Measurements from ENCODE around the gene CCNC.

The CCNC gene

DNA sequence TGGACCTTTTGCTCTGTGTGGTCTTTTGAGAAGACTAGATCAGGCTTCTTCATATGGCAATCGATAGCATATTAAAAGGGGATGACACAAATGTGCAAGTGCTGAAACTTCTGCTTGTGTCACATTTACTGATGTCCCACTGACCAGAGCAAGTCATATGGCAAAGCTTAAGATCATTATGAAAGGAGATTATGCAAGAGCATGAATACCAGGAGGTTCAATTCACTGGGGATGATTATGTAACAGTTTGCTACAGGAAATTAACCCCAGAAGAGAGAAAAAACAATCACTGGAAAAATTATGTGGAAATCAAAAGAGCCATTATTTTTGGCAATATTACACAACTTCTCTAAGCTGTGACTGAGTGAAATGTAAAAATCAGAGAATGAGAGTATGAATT lies 24.4 kb upstream of the CCNC start:
- FAIRE-seq = no peak
- TF ChIP-seq TAF1 (IDR thresholded peaks at IDR 0.05; ENCODE audit: borderline replicate concordance, low read depth, low read length) (no peak), POLR2AphosphoS5 (IDR thresholded peaks at IDR 0.05; ENCODE audit: low read depth, low read length) (no peak), POLR2A (IDR thresholded peaks at IDR 0.05; ENCODE audit: low read depth, low read length) (no peak)

GRCh38 chr6:99591673-99592364 lies 23.4 kb upstream of the CCNC start:
- no peak for TF ChIP-seq POLR2AphosphoS5 (IDR thresholded peaks at IDR 0.05; ENCODE audit: low read depth, low read length)
- no peak for TF ChIP-seq TAF1 (IDR thresholded peaks at IDR 0.05; ENCODE audit: borderline replicate concordance, low read depth, low read length)
- TF ChIP-seq POLR2A (IDR thresholded peaks at IDR 0.05; ENCODE audit: low read depth, low read length) = no peak
- DNase-seq (ENCODE audit: insufficient read length) (no peak), FAIRE-seq (no peak)

More for the DNA sequence above, 24.4 kb upstream of the CCNC start:
- no peak for DNase-seq (ENCODE audit: insufficient read length)

DNA sequence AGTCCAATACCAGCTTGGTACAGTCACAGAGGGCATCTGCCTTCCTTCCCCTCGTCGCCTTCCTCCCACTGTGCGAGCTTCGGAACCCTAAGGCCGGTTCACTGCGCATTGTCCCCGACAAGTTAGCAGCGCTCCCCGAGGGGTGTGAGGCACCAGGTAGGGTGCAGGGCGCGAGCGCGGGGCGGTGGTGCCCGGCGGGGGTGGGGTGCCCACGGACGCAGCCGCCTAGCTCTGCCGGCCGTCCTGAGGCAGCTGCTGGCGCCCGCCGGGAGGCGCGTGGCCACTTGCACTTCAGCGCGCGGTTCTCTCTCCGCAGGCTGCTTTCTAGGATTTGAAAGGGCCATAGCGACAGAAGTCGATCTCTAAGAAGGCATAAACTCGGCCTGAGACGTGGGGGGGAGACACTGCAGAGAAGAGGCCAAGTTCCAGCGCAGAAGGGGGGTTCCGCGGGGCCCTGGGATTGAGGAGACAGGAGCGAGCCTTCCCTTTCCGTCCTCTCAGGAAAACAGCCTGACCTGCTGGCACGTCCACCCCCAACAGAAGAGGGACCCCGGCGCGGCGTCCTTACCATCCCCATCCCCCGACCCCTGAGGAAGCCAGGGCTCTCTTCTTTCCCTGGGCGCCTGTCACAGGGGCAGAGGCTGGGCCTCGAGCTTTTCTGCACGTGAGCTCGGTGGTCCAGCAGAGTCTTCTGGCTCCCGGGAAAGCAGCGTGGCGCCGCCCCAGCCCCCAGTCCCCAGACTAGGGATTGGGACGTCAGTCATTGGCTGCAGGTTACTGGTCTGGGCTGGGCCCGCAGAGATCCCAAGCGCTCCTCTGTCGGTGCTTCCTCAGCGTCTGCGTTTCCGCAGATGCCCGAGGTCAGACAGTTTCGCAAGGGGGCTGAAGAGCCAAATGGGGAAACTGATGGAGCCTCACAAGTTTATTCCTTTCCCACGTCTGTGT lies 22.5 kb upstream of the CCNC start:
- TF ChIP-seq TAF1 (IDR thresholded peaks at IDR 0.05; ENCODE audit: borderline replicate concordance, low read depth, low read length) (no peak), POLR2AphosphoS5 (IDR thresholded peaks at IDR 0.05; ENCODE audit: low read depth, low read length) (no peak), POLR2A (IDR thresholded peaks at IDR 0.05; ENCODE audit: low read depth, low read length) (no peak)
- DNase-seq (ENCODE audit: insufficient read length) = no peak
- FAIRE-seq = no peak

DNA sequence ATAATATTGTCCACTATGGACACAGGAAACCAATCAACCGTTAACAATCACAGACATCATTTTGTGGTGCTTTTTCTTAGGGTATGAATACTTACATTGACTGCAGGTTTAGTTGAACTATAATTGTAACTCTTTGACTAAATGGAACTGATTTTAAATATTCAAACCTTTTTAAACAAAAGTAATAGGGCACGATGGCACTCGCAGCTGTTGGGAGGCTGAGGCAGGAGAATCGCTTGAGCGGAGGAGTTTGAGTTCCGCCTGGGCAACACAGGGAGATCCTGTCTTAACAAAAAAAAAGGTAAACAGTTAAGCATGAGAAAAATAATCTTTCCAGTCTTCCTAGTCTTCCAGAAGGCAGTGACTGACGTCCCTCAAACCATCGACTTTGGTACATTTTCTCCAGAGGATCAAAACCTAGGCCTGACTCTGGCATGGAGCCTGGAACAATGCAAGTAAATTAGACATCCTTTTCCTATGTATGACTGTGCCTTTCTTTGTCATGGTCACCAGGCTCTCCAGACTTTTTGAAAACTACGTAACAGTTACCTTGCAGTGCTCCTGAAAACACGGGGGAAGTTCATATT lies 21.5 kb upstream of the CCNC start:
- TF ChIP-seq POLR2A (IDR thresholded peaks at IDR 0.05; ENCODE audit: low read depth, low read length) (no peak), TAF1 (IDR thresholded peaks at IDR 0.05; ENCODE audit: borderline replicate concordance, low read depth, low read length) (no peak), POLR2AphosphoS5 (IDR thresholded peaks at IDR 0.05; ENCODE audit: low read depth, low read length) (no peak)
- no peak for FAIRE-seq
- DNase-seq (ENCODE audit: insufficient read length) = no peak

DNA sequence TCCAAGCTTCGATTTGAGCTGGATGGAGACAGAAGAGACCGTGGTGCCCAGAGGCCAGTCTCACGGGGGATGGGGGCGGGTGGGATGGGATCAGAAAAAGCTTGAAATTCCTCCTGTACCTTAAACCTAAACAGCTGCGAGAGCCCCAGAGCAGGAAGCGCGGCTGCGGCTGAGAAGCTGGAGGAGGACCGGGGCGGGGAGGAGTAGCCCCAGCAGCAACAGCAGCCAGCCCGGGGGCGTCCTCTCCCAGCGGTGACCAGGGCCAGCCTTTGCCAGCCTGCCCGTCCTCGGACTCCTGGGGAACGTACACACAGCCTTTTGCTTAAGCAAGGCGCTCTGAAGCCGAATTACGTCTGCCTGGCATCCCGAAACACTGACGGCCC lies 20.8 kb upstream of the CCNC start:
- no peak for DNase-seq (ENCODE audit: insufficient read length)

DNA sequence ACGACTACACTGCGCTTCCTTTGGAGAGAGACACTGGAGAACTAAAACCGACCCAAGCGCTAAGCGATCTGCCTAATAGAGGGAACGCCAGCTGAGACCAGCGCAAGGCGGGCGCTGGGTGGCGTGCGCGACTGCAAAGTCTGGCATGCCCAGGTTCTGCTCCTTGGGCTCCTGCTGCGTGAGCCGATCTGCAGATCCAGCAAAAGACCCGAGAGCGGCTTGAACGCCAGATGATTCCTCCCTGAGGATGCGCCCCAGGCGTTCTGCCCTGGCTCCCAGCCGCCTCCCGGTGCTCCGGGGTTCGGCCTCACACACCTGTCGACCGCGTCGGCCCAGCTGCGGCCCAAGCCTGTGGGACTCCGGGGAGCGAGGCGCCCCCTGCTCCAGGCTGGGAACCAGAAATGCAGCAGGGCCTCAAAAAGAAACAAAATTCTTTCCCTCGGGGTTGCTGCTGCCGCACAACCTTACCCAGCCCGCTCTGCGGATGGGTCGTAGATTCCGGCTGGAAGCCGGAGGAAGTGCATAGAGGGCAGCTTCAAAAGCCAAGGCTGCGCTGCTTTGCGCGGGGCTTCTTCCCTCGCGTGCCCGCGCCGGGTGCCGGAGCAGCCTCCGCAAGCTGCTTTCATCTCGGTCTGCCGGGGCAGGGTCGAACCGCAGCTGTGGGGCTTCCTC lies 20.3 kb upstream of the CCNC start:
- DNase-seq (ENCODE audit: insufficient read length) = peak; percentile 53
- FAIRE-seq = peak; percentile 92
- TF ChIP-seq TAF1 (IDR thresholded peaks at IDR 0.05; ENCODE audit: borderline replicate concordance, low read depth, low read length) (no peak), POLR2AphosphoS5 (IDR thresholded peaks at IDR 0.05; ENCODE audit: low read depth, low read length) (no peak), POLR2A (IDR thresholded peaks at IDR 0.05; ENCODE audit: low read depth, low read length) (no peak)

More for the DNA sequence above, 20.8 kb upstream of the CCNC start:
- TF ChIP-seq POLR2A (IDR thresholded peaks at IDR 0.05; ENCODE audit: low read depth, low read length) = no peak
- no peak for TF ChIP-seq TAF1 (IDR thresholded peaks at IDR 0.05; ENCODE audit: borderline replicate concordance, low read depth, low read length)
- TF ChIP-seq POLR2AphosphoS5 (IDR thresholded peaks at IDR 0.05; ENCODE audit: low read depth, low read length) = no peak
- FAIRE-seq = peak; percentile 9

DNA sequence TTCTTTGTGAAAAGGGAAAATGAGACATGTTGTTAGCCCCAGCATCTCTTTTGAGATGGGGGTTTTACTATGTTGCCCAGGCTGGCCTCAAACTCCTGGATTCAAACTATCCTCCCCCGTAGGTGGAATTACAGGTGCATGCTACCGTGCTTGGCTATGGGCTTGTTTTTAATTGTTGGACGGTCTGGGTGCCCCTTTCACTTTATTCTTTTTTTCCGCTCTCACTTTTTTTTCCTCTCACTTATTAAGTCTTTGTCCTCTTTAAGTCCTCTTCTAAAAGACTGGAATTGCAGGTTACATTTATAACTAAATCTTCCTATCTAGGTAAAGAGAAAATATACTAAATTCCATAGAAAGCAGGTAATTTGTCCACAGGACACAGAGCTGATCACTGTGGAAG lies 19.3 kb upstream of the CCNC start:
- TF ChIP-seq POLR2AphosphoS5 (IDR thresholded peaks at IDR 0.05; ENCODE audit: low read depth, low read length) (no peak), POLR2A (IDR thresholded peaks at IDR 0.05; ENCODE audit: low read depth, low read length) (no peak), TAF1 (IDR thresholded peaks at IDR 0.05; ENCODE audit: borderline replicate concordance, low read depth, low read length) (no peak)
- FAIRE-seq (no peak), DNase-seq (ENCODE audit: insufficient read length) (no peak)

GRCh38 chr6:99579781-99580180 lies 11.3 kb upstream of the CCNC start:
- FAIRE-seq (no peak), DNase-seq (ENCODE audit: insufficient read length) (no peak)
- TF ChIP-seq POLR2A (IDR thresholded peaks at IDR 0.05; ENCODE audit: low read depth, low read length) (no peak), TAF1 (IDR thresholded peaks at IDR 0.05; ENCODE audit: borderline replicate concordance, low read depth, low read length) (no peak), POLR2AphosphoS5 (IDR thresholded peaks at IDR 0.05; ENCODE audit: low read depth, low read length) (no peak)

DNA sequence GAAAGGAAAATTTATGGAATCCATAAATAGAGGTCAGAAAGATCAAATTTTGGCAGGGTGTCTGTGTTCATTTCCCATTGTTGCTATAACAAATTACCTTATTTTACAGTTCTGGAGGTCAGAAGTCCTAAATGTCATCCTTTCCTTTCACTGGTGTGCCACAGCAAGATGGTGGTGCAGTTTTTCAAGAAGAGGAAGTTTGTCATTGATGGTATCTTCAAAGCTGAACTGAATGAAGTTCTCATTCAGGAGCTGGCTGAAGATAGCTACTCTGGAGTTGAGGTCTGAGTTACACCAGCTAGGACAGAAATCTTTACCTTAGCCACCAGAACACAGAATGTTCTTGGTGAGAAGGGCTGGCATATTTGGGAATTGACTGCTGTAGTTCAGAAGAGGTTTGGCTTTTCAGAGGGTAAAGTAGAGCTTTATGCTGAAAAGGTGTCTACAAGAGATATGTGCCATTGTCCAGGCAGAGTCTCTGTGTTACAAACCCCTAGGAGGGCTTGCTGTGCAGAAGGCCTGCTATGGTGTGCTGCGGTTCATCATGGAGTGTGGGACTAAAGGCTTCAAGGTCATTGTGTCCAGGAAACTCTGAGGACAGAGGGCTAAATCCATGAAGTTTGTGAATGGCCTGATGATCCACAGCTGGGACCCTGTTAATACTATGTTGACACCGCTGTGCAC lies 7.2 kb upstream of the CCNC start:
- DNase-seq (ENCODE audit: insufficient read length) (no peak), FAIRE-seq (no peak)
- TF ChIP-seq TAF1 (IDR thresholded peaks at IDR 0.05; ENCODE audit: borderline replicate concordance, low read depth, low read length) (no peak), POLR2A (IDR thresholded peaks at IDR 0.05; ENCODE audit: low read depth, low read length) (no peak), POLR2AphosphoS5 (IDR thresholded peaks at IDR 0.05; ENCODE audit: low read depth, low read length) (no peak)

DNA sequence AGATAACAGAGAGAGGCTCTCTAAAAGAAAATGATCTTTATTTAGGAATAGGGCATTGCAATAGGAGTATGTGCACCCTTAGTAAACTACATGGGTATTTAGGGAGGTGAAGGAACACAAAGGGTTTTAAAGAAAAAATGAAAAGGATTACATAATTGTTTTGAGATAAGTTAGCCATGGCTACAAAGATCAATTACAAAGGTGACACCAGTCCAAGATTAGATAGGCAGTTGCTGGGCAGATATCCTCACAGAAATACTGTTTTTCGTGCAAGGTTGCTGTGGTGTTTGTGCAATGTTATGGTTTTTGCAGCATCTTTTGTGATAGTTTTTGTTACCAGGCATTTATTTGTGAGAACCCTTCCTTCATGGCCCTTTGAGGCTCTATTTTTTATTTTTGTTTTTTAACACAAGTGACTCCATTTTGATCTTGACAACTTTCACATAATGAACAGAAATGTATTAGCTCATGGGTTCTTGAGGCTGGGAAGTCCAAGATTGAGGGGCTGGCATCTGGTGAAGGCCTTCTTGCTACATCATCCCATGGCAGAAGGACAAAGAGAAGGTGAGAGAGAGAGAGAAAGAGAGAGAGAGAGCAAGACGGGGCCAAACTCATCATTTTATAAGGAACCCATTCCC lies 5.6 kb upstream of the CCNC start:
- TF ChIP-seq POLR2AphosphoS5 (IDR thresholded peaks at IDR 0.05; ENCODE audit: low read depth, low read length) (no peak), TAF1 (IDR thresholded peaks at IDR 0.05; ENCODE audit: borderline replicate concordance, low read depth, low read length) (no peak), POLR2A (IDR thresholded peaks at IDR 0.05; ENCODE audit: low read depth, low read length) (no peak)

More for the DNA sequence above, 5.6 kb upstream of the CCNC start:
- no peak for DNase-seq (ENCODE audit: insufficient read length)
- no peak for FAIRE-seq
